GM21528 (cell line): ENCODE measurements around the gene RPL11.
A peak's percentile ranks its signal among the peaks of the same experiment; 100 is the strongest.
"Not testable (repeated sequence)": the region's sequence is repeated elsewhere in the genome, so short reads cannot be mapped to it uniquely, and the experiment has no call there.

Source experiments
- ATAC-seq: cut with Tn5 transposase; IDR thresholded peaks from one replicate; pipeline ENCODE4 v1.9.1; 2021; ENCODE audit warnings: mild to moderate bottlenecking, moderate library complexity; ENCODE audit not compliant: unreplicated experiment, low FRiP score

Gene RPL11

DNA sequence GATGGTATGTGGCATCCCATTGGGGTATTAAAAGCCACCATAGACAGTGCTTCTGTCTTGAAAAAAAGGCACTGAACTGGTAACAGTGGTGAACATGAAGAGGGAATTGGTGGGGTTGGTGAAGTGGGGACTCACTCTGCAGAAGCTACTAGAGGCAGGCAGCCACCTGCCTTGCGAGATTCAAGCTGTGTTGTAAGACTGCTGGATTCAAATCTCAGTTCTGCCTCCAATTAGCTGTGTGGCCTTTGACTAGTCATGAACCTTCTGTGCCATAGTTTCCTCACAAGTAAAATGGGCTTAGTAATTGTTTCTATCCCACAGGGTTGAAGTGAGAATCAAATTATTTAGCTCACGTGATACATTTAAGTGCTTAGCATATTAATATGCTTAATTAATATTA is 35.1 kb downstream of the RPL11 start:
- ATAC-seq: no peak

DNA sequence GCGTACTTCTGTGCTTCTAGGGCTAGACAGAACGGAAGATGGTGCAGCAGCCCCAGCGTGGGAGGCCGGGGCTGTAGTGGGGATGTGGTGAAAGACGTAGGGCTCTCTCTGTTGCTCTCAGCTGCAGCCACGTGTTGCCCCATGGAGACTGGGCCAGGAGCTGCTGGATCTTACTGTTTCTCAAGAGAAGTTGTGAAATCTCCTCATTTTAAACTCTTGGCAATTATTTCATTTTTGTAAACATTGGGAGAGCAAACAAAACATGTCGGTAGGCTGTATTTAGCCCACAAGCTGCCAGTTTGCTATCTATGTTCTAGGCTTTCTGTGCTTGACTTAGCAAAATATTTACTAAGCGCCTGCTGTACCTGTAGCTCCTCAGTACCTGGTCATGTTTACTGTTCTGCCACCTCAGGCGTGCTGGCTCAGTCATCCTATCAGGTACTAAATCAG is 35.8 kb downstream of the RPL11 start:
- no peak for ATAC-seq

DNA sequence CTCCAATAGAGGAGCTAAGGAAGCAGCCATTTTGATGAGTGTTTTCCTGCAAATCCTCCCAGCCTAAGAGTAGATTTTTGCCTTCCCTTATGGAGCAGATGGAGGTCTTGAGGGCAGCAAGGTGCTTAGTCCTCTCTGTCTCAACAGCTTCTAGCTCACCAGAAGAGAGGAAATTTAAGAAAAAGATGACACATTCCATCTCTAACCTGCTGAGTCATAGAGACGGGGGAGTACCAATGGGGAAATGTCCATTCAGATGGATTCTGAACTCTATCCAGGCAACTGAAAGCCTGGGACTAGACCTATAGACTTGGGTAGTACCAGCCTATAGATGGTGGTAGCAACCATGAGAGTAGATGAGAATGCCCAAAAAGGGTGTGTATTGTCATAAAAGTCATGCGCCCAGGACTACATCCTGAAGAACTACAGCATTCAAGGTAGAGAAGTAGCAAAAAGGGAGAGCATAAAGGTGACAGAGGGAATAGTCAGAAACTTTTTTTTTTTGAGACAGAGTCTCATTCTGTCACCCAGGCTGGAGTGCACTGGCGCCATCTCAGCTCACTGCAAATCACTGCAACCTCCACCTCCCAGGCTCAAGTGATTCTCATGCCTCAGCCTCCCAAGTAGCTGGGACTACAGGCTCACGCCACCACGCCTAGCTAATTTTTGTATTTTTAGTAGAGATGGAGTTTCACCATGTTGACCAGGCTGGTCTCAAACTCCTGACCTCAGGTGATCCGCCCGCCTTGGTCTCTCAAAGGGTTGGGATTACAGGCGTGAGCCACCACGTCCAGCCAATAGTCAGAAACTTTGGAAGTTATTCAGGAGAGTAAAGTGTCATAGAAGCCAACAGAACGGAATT is 41.0 kb downstream of the RPL11 start:
- ATAC-seq: no peak

DNA sequence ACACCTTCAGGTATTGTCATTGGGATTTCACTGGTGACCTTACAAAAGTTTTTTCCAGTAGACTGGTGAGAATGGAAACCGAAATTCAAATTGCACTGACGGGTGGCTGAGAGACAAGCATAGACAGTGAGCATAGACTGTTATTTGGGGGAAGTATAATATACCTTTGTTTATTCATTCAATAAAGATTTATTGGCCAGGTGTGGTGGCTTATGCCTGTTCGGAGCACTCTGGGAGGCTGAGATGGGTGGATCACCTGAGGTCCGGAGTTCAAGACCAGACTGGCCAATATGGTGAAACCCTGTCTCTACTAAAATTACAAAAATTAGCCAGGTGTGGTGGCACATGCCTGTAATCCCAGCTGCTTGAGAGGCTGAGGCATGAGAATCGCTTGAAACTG is 41.7 kb downstream of the RPL11 start:
- ATAC-seq: not testable (repeated sequence)

DNA sequence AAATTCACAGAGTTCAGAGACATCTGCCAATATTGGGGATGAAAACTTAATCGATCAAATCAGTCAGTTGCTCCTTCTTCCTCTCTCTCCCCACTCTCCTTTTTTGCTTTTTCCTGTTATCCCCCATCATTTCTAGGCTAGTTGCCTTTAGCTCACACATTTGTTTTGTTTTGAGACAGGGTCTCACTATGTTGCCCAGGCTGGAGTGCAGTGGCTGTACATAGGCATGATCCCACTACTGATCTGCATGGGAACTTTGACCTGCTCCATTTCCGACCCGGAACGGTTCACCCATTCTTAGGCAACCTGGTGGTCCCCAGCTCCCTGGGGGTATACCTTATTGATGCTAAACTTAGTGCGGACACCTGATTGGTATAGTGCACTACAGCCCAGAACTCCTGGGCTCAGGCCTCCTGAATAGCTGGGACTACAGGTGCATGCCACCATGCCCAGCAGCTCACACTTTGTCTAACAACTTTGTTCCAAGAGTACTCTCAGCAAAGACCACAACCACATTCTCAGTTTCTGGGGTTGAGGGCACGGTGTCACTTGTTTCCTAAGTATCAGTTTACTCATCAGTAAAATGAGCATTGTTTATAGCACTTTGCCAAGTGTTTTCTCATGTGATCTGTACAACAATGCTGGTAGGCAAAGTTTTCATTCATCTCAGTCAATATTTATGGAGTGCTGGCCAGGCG is 45.0 kb downstream of the RPL11 start:
- no peak for ATAC-seq

DNA sequence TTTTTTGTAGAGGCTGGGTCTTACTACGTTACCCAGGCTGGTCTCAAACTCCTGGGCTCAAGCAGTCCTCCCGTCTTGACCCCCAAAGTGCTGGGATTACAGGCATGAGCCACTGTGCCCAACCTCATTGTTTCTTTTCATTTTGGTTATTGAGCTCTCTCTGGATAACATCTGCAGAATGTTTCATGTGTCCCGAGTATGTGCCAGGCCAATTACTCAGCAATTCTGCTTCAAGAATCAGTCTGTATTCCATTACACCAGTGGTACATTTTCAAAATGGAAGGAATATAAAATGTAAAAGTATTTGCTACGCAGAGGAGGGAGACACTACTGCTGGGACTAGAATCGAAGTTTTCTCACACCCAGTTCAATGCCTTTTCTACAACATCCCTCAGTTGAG is 50.0 kb downstream of the RPL11 start:
- ATAC-seq: no peak

DNA sequence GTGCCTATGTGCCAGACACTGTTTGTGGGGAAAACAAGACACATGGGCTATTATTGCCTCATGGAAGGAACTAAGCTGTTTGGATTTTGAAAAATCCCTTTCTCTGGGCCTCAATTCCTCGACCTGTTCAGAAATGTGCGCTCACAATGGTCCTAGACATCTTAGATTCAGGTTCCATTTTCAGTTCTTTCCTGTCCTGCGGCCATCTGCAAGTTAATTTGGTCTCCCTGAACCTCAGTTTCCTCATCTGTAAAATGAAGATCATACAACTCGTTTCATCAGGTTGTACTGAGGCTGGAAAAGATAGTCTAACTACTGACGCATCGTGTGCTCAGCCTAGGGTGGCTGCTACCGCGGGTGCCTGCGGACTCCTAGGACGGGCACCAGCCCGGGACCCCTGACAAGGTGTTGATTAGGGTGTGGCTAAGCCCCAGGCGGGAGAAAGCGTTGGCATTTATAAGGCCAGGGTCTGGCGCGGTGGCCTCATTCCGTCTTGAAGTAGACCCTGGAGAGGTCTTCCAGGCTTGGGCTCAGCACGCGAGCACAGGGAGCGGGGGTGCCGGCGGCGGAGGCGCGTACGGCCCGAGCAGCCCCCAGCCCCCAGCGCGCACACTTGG is 51.2 kb downstream of the RPL11 start:
- ATAC-seq: peak; percentile 38

DNA sequence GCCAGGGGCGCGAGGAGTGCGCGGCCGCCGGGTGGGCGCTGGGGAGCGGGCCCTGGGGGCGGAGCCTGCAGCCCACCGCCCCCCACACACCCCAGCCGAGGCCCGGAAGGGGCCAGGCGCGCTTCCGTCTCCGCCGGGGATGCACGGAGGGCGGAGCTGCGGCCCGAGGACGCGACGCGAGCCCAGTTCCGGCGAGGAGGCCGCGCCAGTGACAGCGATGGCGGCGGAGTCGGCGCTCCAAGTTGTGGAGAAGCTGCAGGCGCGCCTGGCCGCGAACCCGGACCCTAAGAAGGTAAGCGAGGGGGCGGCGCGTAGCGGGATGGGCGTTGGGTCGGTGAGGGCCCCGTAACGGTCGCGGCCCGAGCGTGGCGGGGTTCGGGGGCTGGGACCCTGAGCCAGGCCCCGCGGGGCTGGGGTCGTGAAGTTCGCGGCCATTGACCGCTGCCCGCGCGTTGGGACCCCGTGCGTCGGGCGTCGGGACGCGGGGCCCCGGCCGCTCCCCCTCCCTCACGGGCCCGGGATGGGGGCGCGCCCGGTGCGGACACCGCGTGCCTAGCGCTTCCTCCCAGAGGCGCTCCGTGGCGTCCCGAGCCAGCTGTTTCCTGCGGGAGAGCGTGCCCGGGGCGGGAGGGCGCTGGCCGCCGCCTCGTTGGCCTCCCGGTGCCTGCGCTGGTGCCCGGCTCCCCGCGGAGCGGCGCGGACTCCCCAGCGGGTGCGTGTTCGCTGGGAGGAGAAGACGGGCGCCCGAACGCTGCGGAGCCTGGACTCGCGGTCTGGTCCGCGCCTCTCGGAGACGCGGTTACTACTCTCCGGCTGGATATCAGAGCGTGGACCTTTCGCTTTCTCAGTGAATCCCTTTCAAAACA is 51.9 kb downstream of the RPL11 start, which contains the start of gene ELOA:
Gene ELOA (plus strand): TSS at position 185 of the 866 bp plus-strand sequence. CDS start 33 bp downstream, at position 218.
- peak; percentile 65 for ATAC-seq

DNA sequence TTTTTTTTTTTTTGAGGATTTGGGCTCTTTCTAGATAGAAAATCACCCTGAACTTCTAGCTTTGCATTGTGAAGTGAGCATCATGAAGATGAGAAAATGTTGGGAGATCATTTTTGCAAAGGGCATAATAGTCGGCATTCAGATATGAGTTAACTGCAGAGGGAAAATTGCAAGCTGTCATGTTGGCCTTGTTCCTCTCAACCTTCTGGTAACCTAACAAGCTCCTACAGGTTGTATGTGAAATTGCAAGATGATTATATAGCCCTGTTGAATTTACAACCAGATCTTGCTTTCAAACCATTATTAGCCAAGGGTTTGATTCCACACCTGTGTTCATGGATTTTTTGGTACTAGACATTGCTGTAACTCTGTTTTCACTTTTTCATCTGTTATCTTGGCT is 53.9 kb downstream of the RPL11 start:
- no peak for ATAC-seq
